Transverse colon (tissue), 3 donors: ENCODE results near the gene TSPAN31.

Source experiments
- CTCF ChIP-seq, 5 experiments: fragments of 200-600 bp in 3 of 5; fragments of 450-650 bp in 2 of 5; sonication (generic) in 3 of 5; IDR thresholded peaks; 1 replicate in 2 of 5; 2 replicates in 3 of 5; pipeline ENCODE4 v1.5.1; 2016 to 2017; ENCODE audit warnings: antibody characterized with exemption in 5 of 5, inconsistent platforms in 3 of 5, mild to moderate bottlenecking in 2 of 5, moderate library complexity in 1 of 5
- EP300 ChIP-seq: sonication (generic); formaldehyde crosslinking; IDR thresholded peaks from one replicate; pipeline ENCODE4 v1.6.1; 2017; ENCODE audit warnings: antibody characterized with exemption, low read depth
- POLR2A ChIP-seq: fragments of 450-650 bp; IDR thresholded peaks from one replicate; pipeline ENCODE4 v1.6.1; 2016; ENCODE audit warnings: antibody characterized with exemption, mild to moderate bottlenecking, moderate library complexity

GRCh38 chr12:57781244-57781643, 36.4 kb downstream of the TSPAN31 start:
- TF ChIP-seq POLR2A (no peak), CTCF (IDR thresholded peaks at IDR 0.05) (no peak), EP300 (no peak)
